C4-2B (cell line): ENCODE data around the gene AEBP1.

Experiments used
- CTCF ChIP-seq: fragments of 450-650 bp; conservative IDR thresholded peaks from 2 replicates; pipeline ENCODE4 v1.5.1; 2017; ENCODE audit warnings: mild to moderate bottlenecking
- ZFX ChIP-seq: fragments of 450-650 bp; IDR thresholded peaks from 2 replicates; pipeline ENCODE4 v1.6.1; 2017

- no peak for TF ChIP-seq CTCF
- TF ChIP-seq ZFX = no peak
Observed at GRCh38 chr7:44098092-44099068, 5.8 kb upstream of the AEBP1 start.
